Measurements from ENCODE around the gene CES3.

CES3 gene

DNA sequence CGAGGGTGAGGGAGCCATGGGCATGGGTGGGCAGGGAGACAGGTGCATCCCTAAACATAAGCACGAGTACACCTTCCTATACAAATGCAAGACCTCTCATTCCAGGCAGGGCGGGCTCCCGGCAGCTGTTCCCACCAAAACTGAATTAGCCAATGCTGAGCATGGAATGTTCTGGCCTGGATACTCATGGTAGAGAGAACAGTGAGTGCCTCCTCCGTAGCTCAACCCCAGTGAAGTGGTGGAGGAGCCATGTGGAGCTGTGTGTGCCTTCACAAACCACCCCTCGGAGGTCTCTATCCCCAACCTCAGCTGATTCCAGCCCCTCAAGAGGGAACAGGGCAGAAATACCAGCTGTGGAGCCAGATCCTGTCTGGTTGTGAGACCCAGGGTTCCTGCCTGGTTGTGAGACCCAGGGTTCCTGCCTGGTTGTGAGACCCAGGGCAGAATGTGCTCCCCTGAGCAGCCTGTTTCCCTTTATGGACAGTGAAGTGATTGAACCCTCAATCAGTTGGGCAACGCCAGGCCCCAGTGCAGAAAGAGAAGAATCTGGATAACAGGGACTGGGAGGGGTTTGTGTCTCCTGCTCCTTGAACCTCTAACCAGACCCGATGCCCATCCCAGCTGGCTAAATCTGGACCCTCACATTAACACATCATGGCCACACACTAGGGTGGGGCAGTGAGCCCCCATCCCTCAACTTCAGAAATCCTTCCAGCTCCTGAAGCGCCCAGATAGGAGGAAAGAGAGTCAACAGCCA is 40.0 kb upstream of the CES3 start:
- Histone ChIP-seq H3K27me3 (ENCODE audit: control insufficient read depth, insufficient read depth, low read length) (no peaks in the 10 kb centered on the region), H3K4me1 (ENCODE audit: control insufficient read depth, insufficient read depth, low read length) (peaks cover 12% of the 10 kb centered on the region), H3K9ac (ENCODE audit: low read length) (no peak overlapping the region)

DNA sequence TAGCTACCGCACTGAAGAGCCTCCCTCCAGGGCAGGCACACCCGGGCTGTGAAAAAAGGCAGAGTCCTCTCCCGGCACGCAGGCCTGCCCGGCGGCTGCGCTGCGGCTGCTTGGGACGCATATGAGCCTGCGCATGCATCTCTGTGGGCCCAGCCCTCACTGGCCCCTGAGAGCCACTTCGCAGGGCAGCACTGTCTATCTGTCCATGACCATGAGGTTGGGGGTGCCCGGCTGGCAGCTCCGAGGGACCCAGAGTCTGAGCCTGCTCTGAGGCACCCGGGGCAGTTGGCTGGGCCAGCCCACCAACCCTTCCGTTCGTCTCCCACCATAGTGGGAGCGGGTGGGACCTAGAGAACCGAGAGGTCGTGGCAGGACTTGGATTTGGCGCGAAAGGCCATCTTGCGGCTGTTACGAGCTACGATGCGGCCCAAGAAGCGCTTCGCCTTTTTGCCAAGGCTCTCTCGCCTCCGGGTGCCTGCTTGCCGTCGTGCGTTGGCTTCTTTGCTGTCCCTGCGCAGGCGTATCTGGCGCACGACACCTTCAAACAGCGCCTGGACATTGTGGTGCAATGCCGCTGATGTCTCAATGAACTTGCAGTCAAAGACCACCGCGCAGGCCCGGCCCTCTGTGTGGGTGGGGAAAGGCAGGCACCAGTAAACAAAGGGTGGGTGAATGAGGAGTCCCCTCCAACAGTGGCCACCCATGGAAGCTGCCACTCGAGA is 39.2 kb upstream of the CES3 start:
- no peaks in the 10 kb centered on the region for H3K36me3 ChIP-seq (ENCODE audit: control insufficient read depth, insufficient read depth, low read length)
- no peak overlapping the region for H3K9ac ChIP-seq (ENCODE audit: low read length)
- peaks cover 12% of the 10 kb centered on the region for H3K4me1 ChIP-seq (ENCODE audit: control insufficient read depth, insufficient read depth, low read length)
- no peak overlapping the region for H3K27ac ChIP-seq (ENCODE audit: low read depth, low read length)
- no peak overlapping the region for H3K4me3 ChIP-seq (ENCODE audit: low read length)
- no peaks in the 10 kb centered on the region for H3K27me3 ChIP-seq (ENCODE audit: control insufficient read depth, insufficient read depth, low read length)

More for the DNA sequence above, 40.0 kb upstream of the CES3 start:
- no peak overlapping the region for H3K4me3 ChIP-seq (ENCODE audit: low read length)
- H3K36me3 ChIP-seq (ENCODE audit: control insufficient read depth, insufficient read depth, low read length) = no peaks in the 10 kb centered on the region
- no peak overlapping the region for H3K27ac ChIP-seq (ENCODE audit: low read depth, low read length)

DNA sequence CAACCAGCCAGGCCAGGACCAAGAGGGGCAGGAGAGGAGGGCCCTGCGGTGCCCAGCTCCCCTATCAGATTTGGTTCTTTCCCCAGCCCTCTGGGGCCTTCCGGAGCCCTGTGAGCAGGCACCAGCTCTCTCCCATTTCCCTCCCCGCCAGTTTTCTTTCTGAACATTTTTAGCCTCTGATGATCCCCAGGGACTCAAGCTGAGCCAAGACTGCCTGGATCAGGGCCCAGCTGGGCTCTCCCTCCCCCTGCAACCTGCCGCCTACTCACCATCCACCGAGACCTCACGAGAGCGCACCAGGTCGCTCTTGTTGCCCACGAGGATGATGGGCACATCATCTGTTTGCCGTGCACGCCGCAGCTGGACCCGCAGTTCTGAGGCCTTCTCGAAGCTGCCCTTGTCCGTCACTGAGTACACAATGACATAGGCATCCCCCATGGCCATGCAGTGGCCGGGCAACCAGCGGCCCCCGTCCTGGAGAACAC is 37.8 kb upstream of the CES3 start:
- H3K27ac ChIP-seq (ENCODE audit: low read depth, low read length) = peak overlapping the region; percentile 59
- H3K27me3 ChIP-seq (ENCODE audit: control insufficient read depth, insufficient read depth, low read length) = no peaks in the 10 kb centered on the region
- peak overlapping the region; percentile 39 for H3K4me3 ChIP-seq (ENCODE audit: low read length)
- H3K4me1 ChIP-seq (ENCODE audit: control insufficient read depth, insufficient read depth, low read length) = peaks cover 12% of the 10 kb centered on the region
- no peak overlapping the region for H3K9ac ChIP-seq (ENCODE audit: low read length)
- no peaks in the 10 kb centered on the region for H3K36me3 ChIP-seq (ENCODE audit: control insufficient read depth, insufficient read depth, low read length)

DNA sequence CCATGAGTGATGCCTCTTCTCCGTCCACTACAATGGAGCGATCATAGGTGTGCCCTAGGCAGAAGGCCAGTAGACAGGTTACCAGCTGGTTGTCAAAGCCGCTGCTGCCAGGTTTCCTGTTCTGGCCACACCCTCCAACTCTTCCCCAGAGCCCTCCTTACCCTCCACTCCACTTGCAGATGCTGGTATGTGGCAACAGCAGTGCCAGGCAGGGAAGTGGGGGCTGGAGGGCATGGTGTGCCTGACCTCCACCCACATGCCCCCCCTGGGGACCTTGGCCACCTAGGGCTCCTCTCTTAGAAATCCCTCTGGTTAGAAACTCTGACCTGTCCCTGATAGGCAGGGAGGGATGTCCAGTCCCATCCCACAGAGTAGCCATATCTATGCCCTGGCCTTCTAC is 37.2 kb upstream of the CES3 start:
- Histone ChIP-seq H3K27ac (ENCODE audit: low read depth, low read length) (peak overlapping the region; percentile 38), H3K4me1 (ENCODE audit: control insufficient read depth, insufficient read depth, low read length) (peaks cover 12% of the 10 kb centered on the region), H3K4me3 (ENCODE audit: low read length) (peak overlapping the region; percentile 39), H3K36me3 (ENCODE audit: control insufficient read depth, insufficient read depth, low read length) (no peaks in the 10 kb centered on the region), H3K9ac (ENCODE audit: low read length) (no peak overlapping the region), H3K27me3 (ENCODE audit: control insufficient read depth, insufficient read depth, low read length) (no peaks in the 10 kb centered on the region)

DNA sequence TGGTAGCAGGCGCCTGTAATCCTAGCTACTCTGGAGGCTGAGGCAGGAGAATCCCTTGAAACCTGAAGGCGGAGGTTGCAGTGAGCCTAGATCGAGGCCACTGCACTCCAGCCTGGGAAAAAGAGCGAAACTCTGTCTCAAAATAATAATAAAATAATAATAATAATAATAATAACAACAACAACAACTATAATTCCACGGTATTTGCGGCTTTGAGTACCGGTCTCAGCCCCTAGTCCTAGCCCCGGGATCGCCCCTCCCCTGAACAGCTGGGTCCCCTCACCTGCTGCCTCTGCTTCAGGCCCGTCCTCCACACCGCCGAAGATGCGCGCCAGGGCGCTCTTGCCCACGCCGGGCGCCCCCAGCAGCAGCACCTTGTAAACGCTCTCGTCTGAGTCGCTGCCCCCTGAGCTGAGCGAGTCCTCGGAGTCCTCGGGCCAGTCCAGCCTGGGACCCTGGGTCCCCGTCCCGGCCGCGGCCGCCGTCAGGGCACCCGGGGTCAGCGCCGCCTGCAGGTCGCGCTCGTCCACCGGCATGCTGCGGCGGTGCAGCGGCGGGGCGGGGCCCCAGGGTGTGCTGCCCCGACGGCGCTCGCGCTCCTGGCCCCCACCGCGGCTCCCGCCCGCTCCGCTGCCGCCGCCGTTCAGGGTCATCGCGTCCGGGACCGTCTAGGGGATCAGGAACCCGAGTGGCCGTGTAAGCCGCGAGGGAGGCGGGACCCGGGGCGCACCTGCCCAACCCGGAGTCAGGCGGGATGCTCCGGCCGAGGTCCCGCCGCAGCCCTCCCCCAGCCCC is 36.3 kb upstream of the CES3 start:
- Histone ChIP-seq H3K27ac (ENCODE audit: low read depth, low read length) (peak overlapping the region; percentile 87), H3K27me3 (ENCODE audit: control insufficient read depth, insufficient read depth, low read length) (no peaks in the 10 kb centered on the region), H3K9ac (ENCODE audit: low read length) (no peak overlapping the region), H3K36me3 (ENCODE audit: control insufficient read depth, insufficient read depth, low read length) (no peaks in the 10 kb centered on the region), H3K4me1 (ENCODE audit: control insufficient read depth, insufficient read depth, low read length) (peaks cover 12% of the 10 kb centered on the region), H3K4me3 (ENCODE audit: low read length) (peak overlapping the region; percentile 68)

DNA sequence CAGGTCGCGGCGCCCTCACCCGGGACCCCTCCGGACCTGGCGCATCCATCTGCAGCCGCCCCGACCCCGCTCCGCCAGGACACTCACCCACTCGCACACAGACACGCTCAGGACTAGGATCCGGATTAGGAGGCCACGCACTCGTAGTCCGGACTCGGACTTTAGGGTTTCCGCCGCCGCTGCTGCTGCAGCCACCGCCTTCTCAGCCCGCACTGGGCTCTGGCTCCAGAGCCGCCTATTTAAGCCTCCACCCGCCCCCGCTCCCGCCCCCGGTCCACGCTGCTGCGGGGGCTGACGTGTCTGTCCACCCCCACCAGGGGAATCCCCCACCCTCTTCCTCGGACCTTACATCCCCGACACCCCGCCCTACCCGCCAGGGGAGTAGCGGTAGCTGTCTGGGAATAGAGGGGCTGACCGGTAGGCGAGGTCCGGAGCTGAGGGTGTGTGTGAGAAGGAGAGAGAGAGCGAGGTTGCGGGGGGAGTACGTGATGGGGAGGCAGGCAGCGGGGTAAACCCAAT is 35.7 kb upstream of the CES3 start, which contains the start of gene RRAD:
Gene RRAD, minus strand, starts transcription at position 214 of the 519 bp plus-strand sequence. CDS start 356 bp downstream, outside the sequence.
- Histone ChIP-seq H3K9ac (ENCODE audit: low read length) (no peak within 1 kb of the TSS), H3K4me1 (ENCODE audit: control insufficient read depth, insufficient read depth, low read length) (peaks cover 12% of the 10 kb centered on the region), H3K4me3 (ENCODE audit: low read length) (peak within 1 kb of the TSS; percentile 68), H3K36me3 (ENCODE audit: control insufficient read depth, insufficient read depth, low read length) (no peaks in the 10 kb centered on the region), H3K27me3 (ENCODE audit: control insufficient read depth, insufficient read depth, low read length) (no peaks in the 10 kb centered on the region), H3K27ac (ENCODE audit: low read depth, low read length) (peak within 1 kb of the TSS; percentile 87)

DNA sequence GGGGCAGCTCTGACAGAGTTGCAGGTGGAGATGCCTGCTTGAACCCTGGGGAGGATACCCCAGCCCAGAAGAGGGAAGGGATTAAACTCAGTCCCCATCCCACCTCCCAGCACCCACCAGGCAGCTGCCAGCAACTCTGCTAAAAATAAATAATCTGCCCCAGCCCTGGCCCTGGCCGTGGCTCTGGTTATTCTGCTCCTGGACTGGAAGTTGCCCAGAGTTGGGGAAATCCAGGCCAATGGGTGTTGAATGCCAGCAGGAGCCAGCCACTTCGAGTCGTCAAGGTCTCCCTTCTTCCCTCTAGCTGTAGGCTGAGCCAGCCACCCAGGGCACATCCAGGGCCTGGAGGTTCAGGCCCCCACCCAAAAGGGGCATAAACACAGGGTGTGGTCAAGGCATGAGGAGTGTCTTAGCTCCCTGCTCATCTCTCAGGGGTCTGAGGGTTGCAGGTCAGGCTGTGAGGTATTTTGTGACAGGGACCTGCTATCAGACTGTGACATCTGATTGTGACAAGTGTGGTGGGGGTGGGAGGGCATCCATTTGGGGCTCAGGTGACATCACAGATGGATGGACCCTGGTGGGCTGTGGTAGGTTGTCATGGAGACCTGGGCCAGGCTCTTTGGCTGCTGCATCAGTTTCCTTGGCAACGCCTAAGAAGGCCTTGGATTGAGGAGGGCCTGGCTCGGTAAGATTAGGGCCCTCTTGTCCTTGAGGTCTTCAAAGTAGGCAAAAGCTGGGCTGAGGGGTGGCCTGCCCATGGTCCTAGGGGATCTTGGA is 34.7 kb upstream of the CES3 start:
- peaks cover 12% of the 10 kb centered on the region for H3K4me1 ChIP-seq (ENCODE audit: control insufficient read depth, insufficient read depth, low read length)
- H3K36me3 ChIP-seq (ENCODE audit: control insufficient read depth, insufficient read depth, low read length) = no peaks in the 10 kb centered on the region
- no peaks in the 10 kb centered on the region for H3K27me3 ChIP-seq (ENCODE audit: control insufficient read depth, insufficient read depth, low read length)
- H3K27ac ChIP-seq (ENCODE audit: low read depth, low read length) = peak overlapping the region; percentile 87
- no peak overlapping the region for H3K4me3 ChIP-seq (ENCODE audit: low read length)
- H3K9ac ChIP-seq (ENCODE audit: low read length) = no peak overlapping the region

DNA sequence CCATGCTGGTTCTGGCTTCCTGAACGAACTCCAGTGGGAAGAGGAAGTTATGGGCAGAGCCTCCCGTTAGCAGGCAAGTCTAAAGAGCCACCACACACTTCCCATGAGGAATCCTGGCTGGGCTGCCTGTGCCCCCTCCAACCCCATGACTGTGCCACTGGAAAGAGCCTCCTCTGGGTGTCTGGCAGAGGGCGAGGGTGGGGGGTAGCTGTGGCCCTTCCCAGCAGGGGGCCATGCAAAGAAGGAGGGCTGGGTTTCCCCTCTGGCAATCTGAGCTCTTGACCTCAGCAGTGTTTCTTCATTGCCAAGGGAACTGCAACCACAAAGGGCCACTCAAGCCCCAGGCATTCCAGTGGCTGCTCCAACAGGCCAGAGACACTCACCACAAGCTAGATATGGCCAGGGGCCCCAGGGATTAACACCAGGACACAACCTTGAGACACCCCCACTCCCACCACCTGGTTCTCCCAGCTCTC is 34.1 kb upstream of the CES3 start:
- no peaks in the 10 kb centered on the region for H3K27me3 ChIP-seq (ENCODE audit: control insufficient read depth, insufficient read depth, low read length)
- peak overlapping the region; percentile 87 for H3K27ac ChIP-seq (ENCODE audit: low read depth, low read length)
- H3K4me1 ChIP-seq (ENCODE audit: control insufficient read depth, insufficient read depth, low read length) = peaks cover 12% of the 10 kb centered on the region
- no peak overlapping the region for H3K9ac ChIP-seq (ENCODE audit: low read length)
- no peaks in the 10 kb centered on the region for H3K36me3 ChIP-seq (ENCODE audit: control insufficient read depth, insufficient read depth, low read length)
- no peak overlapping the region for H3K4me3 ChIP-seq (ENCODE audit: low read length)

DNA sequence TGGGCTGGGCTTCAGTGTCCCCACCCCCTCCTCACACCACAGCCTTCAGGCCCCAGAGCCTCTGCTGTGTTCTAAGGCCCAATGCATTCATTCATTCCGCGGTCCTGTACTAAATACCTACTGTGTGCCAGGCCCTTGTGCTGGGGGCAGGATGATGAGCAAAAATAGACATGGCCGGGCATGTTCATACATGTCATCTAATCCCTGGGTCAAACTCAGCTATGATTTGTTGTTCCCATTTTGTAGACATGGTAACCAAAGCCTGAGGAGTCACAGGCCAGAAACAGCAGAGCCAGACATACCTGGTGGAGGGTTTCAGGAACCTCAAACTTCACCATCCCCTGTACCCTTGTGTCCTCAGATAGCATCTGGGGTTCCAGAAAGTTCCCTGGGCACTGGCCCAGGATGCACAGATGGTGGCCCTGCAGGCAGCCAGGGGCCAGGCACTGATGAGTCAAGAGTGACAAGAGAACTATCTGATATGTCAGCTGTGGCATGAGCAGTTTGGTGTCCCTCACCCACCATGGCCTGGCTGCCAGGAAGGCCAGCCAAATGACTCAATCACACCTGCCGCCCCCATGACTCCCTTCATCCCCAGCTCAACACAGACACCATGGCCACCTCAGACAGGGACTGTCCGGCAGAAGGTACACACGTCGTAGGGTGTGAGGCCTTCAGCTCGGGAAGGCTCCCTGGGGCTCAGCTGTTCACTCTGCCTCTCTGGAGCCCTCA is 33.0 kb upstream of the CES3 start:
- H3K36me3 ChIP-seq (ENCODE audit: control insufficient read depth, insufficient read depth, low read length) = no peaks in the 10 kb centered on the region
- H3K4me3 ChIP-seq (ENCODE audit: low read length) = no peak overlapping the region
- H3K4me1 ChIP-seq (ENCODE audit: control insufficient read depth, insufficient read depth, low read length) = peaks cover 9% of the 10 kb centered on the region
- H3K27me3 ChIP-seq (ENCODE audit: control insufficient read depth, insufficient read depth, low read length) = no peaks in the 10 kb centered on the region
- H3K27ac ChIP-seq (ENCODE audit: low read depth, low read length) = no peak overlapping the region
- no peak overlapping the region for H3K9ac ChIP-seq (ENCODE audit: low read length)

DNA sequence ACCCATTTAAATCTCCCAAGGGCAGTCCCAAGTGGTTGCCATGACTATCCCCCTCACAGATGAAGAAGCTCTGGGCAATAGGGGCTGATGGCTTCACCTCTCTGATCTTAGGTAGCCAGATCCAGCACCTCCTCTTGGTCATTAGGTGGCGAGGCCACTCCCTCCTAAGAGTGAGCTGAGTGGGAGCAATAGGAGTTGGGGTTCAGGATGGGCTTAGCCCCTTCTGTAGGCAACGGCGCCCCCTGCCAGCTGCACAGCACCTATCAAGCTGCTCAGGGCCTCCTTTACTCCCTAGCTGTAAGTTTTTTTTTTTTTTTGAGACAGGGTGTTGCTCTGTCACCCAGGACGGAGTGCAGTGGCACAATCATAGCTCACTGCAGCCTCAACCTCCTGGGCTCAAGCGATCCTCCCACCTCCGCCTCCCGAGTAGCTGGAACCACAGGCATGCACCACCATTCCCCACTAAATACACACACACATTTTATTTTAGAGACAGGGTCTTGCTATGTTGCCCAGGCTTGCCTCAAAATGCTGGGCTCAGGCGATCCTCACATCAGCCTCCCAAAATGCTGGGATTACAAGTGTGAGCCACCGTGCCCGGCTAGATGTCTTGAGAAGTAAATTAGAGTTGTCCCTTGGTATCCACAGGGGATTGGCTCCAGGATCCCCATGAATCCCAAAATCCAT is 32.2 kb upstream of the CES3 start:
- H3K27ac ChIP-seq (ENCODE audit: low read depth, low read length) = no peak overlapping the region
- H3K4me3 ChIP-seq (ENCODE audit: low read length) = no peak overlapping the region
- H3K36me3 ChIP-seq (ENCODE audit: control insufficient read depth, insufficient read depth, low read length) = no peaks in the 10 kb centered on the region
- no peaks in the 10 kb centered on the region for H3K27me3 ChIP-seq (ENCODE audit: control insufficient read depth, insufficient read depth, low read length)
- H3K4me1 ChIP-seq (ENCODE audit: control insufficient read depth, insufficient read depth, low read length) = peaks cover 10% of the 10 kb centered on the region
- H3K9ac ChIP-seq (ENCODE audit: low read length) = no peak overlapping the region
